ENCODE measurements around the gene STAMBP. TPM values are rescaled to one million over a fixed set of nuclear protein-coding genes. Genes with fewer than 3 reads are reported as not detected.

STAMBP gene
- total RNA-seq, 6 experiments from 2014 or later = 10.9 to 23.9 (median 16.9) TPM

- Histone ChIP-seq H3K4me1 (no peaks in the 10 kb centered on the region), H3K9me3 (no peaks in the 10 kb centered on the region), H3K27me3 (no peaks in the 10 kb centered on the region), H3K4me3 (no peak overlapping the region), H3K36me3 (no peaks in the 10 kb centered on the region), H3K27ac (no peak overlapping the region)
- no peak for TF ChIP-seq POLR2A (IDR thresholded peaks at IDR 0.05)
- TF ChIP-seq, protein P1, sequence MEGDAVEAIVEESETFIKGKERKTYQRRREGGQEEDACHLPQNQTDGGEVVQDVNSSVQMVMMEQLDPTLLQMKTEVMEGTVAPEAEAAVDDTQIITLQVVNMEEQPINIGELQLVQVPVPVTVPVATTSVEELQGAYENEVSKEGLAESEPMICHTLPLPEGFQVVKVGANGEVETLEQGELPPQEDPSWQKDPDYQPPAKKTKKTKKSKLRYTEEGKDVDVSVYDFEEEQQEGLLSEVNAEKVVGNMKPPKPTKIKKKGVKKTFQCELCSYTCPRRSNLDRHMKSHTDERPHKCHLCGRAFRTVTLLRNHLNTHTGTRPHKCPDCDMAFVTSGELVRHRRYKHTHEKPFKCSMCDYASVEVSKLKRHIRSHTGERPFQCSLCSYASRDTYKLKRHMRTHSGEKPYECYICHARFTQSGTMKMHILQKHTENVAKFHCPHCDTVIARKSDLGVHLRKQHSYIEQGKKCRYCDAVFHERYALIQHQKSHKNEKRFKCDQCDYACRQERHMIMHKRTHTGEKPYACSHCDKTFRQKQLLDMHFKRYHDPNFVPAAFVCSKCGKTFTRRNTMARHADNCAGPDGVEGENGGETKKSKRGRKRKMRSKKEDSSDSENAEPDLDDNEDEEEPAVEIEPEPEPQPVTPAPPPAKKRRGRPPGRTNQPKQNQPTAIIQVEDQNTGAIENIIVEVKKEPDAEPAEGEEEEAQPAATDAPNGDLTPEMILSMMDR (IDR thresholded peaks at IDR 0.05) = no peak
- WGBS (ENCODE audit: insufficient coverage, low coverage, low lambda C conversion rate, missing lambda C conversion rate) = no CpG with 5 or more reads among the region's 1 CpG
- intact Hi-C loops (cut with DNase I) = loop anchor here in 1 of 2 donors (10.0 kb wide), 2 partner anchors 323 to 513 kb away; partner anchors contain the start of gene BOLA3
- DNase-seq (no peak), ATAC-seq (no peak)
Observed at GRCh38 chr2:73822276-73822675, 6.5 kb upstream of the STAMBP start.

- Histone ChIP-seq H3K9me3 (no peaks in the 10 kb centered on the region), H3K4me1 (no peaks in the 10 kb centered on the region), H3K27ac (no peak overlapping the region), H3K27me3 (no peaks in the 10 kb centered on the region), H3K36me3 (no peaks in the 10 kb centered on the region), H3K4me3 (no peak overlapping the region)
- ATAC-seq = no peak
- DNase-seq = no peak
- no peak for TF ChIP-seq POLR2A (IDR thresholded peaks at IDR 0.05)
- TF ChIP-seq, protein P1 (IDR thresholded peaks at IDR 0.05) = no peak
- WGBS (ENCODE audit: insufficient coverage, low coverage, low lambda C conversion rate, missing lambda C conversion rate) = 77% methylated on average over 2 of the region's 2 CpGs
- intact Hi-C loops (cut with DNase I) = loop anchor here in 1 of 2 donors (10.0 kb wide), 2 partner anchors 322 to 512 kb away; partner anchors contain the start of gene BOLA3
Observed at GRCh38 chr2:73822991-73823390, 5.8 kb upstream of the STAMBP start.

GRCh38 chr2:73823416-73823815, 5.3 kb upstream of the STAMBP start:
- no peak for ATAC-seq
- TF ChIP-seq, protein P1 (IDR thresholded peaks at IDR 0.05) = no peak
- no peak for TF ChIP-seq POLR2A (IDR thresholded peaks at IDR 0.05)
- 28% methylated on average over 2 of the region's 2 CpGs for WGBS (ENCODE audit: insufficient coverage, low coverage, low lambda C conversion rate, missing lambda C conversion rate)
- no peak for DNase-seq
- intact Hi-C loops (cut with DNase I) = loop anchor here in 1 of 2 donors (10.0 kb wide), 2 partner anchors 321 to 511 kb away; partner anchors contain the start of gene BOLA3
- Histone ChIP-seq H3K27ac (no peak overlapping the region), H3K9me3 (no peaks in the 10 kb centered on the region), H3K27me3 (no peaks in the 10 kb centered on the region), H3K36me3 (no peaks in the 10 kb centered on the region), H3K4me3 (no peak overlapping the region), H3K4me1 (no peaks in the 10 kb centered on the region)

DNA sequence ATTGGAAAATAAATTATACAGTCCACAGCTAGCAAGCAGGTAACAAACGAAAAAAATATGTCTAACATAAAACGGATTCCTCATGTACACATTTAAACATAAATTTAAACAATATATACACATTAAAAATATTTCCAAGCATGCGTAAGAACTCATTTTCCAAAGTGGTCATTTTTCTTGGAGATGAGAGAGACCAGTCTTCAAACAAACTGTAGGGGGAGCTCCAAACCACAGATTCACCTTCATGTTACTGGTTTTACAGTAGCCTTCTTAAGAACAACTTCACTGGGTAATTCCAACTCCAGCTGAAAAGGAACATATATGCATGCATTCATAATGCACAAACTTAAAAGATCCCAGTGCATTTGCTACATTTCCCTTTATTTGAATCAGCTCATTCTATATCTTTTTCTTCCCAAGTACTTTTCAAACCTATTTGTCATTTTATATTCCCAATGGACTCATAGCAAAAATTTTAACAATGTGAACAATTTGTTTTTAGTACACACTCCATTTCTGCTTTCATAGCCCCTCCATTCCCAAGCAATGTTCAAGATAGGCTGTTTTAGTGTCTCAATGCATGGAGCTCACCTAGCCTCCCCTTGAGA, 4.7 kb upstream of the STAMBP start:
- WGBS (ENCODE audit: insufficient coverage, low coverage, low lambda C conversion rate, missing lambda C conversion rate) = 2% methylated on average over 3 of the region's 3 CpGs
- H3K27me3 ChIP-seq = no peaks in the 10 kb centered on the region
- DNase-seq (no peak), ATAC-seq (peak; percentile 45 to 55 (median 51))
- intact Hi-C loops (cut with DNase I) = loop anchor here in 1 of 2 donors (10.0 kb wide), 2 partner anchors 321 to 511 kb away; partner anchors contain the start of gene BOLA3
- H3K4me1 ChIP-seq = no peaks in the 10 kb centered on the region
- no peaks in the 10 kb centered on the region for H3K36me3 ChIP-seq
- H3K4me3 ChIP-seq = no peak overlapping the region
- TF ChIP-seq, protein P1 (IDR thresholded peaks at IDR 0.05) = peak; percentile 81 to 84 (median 82)
- TF ChIP-seq POLR2A (IDR thresholded peaks at IDR 0.05) = no peak
- no peak overlapping the region for H3K27ac ChIP-seq
- H3K9me3 ChIP-seq = no peaks in the 10 kb centered on the region
